DMS53 treated with DMSO at 0.1 percent for 48 hours (cell line): ENCODE results near the gene SLC36A2.
A peak's percentile ranks its signal among the peaks of the same experiment; 100 is the strongest.
"Not testable (repeated sequence)": the region's sequence is repeated elsewhere in the genome, so short reads cannot be mapped to it uniquely, and the experiment has no call there.

Source experiments
- DNase-seq: peaks from one replicate; lab custom pipeline; 2025; ENCODE audit not compliant: unreplicated experiment; lab: John Stamatoyannopoulos, UW

The SLC36A2 gene

GRCh38 chr5:151327585-151327984 is 19.8 kb downstream of the SLC36A2 start:
- DNase-seq, result no peak

- DNase-seq, result no peak
These were observed 21.1 kb downstream of the SLC36A2 start for GRCh38 chr5:151326266-151326665.

GRCh38 chr5:151320481-151320880 is 26.9 kb downstream of the SLC36A2 start:
- no peak for DNase-seq

GRCh38 chr5:151318850-151319732 is 28.3 kb downstream of the SLC36A2 start:
- DNase-seq, result no peak

GRCh38 chr5:151317871-151318270 is 29.5 kb downstream of the SLC36A2 start:
- DNase-seq, result no peak

GRCh38 chr5:151315998-151316597 is 31.3 kb downstream of the SLC36A2 start:
- peak; percentile 67 for DNase-seq

GRCh38 chr5:151313357-151313756 is 34.0 kb downstream of the SLC36A2 start:
- no peak for DNase-seq

GRCh38 chr5:151312756-151313324 is 34.5 kb downstream of the SLC36A2 start:
- no peak for DNase-seq

- no peak for DNase-seq
These were observed 36.4 kb downstream of the SLC36A2 start for GRCh38 chr5:151310932-151311331.

- DNase-seq, result not testable (repeated sequence)
These were observed 37.5 kb downstream of the SLC36A2 start for GRCh38 chr5:151309821-151310220.

GRCh38 chr5:151309266-151309665 is 38.1 kb downstream of the SLC36A2 start:
- DNase-seq, result not testable (repeated sequence)

- DNase-seq, result no peak
These were observed 43.7 kb downstream of the SLC36A2 start, which contains the start of gene SLC36A3 for GRCh38 chr5:151303666-151304065. TSS of gene SLC36A3 (minus strand) at chr5:151303766. CDS start at chr5:151303354, 412 bp downstream.

- peak; percentile 22 for DNase-seq
These were observed 49.1 kb downstream of the SLC36A2 start for GRCh38 chr5:151298063-151298855.

GRCh38 chr5:151296974-151297373 is 50.4 kb downstream of the SLC36A2 start:
- DNase-seq, result no peak

GRCh38 chr5:151296478-151296830 is 50.9 kb downstream of the SLC36A2 start:
- DNase-seq, result no peak

GRCh38 chr5:151295791-151296477 is 51.4 kb downstream of the SLC36A2 start:
- DNase-seq, result no peak

GRCh38 chr5:151295138-151295537 is 52.2 kb downstream of the SLC36A2 start:
- no peak for DNase-seq

- no peak for DNase-seq
These were observed 53.7 kb downstream of the SLC36A2 start for GRCh38 chr5:151293624-151294023.

GRCh38 chr5:151288180-151288579 is 59.2 kb downstream of the SLC36A2 start:
- DNase-seq, result peak; percentile 88

GRCh38 chr5:151286246-151286645 is 61.1 kb downstream of the SLC36A2 start:
- DNase-seq, result no peak

- no peak for DNase-seq
These were observed 61.7 kb downstream of the SLC36A2 start for GRCh38 chr5:151285683-151286082.
